Liver (tissue), 10 donors: Measurements from ENCODE around the gene IL1RN. TPM values are rescaled to one million over a fixed set of nuclear protein-coding genes. Genes with fewer than 3 reads are reported as not detected.

ENCODE experiments used
- DNase-seq: peaks from one replicate; pipeline ENCODE4 v3.0.0-alpha.2; 2017; ENCODE audit warnings: low spot score
- H3K27ac ChIP-seq, 2 donors: one replicate each; pipeline ENCODE4 v1.7.0; 2013; ENCODE audit warnings: inconsistent platforms in 2 of 2, low read length in 2 of 2, control low read depth in 1 of 2, low read depth in 1 of 2, mild to moderate bottlenecking in 1 of 2
- H3K27me3 ChIP-seq, 4 donors: one replicate each; pipeline versions ENCODE4 v1.6.1 to v1.7.0; 2013; ENCODE audit warnings: low read length in 3 of 4, inconsistent platforms in 1 of 4, mild to moderate bottlenecking in 1 of 4, moderate library complexity in 1 of 4; ENCODE audit not compliant: control insufficient read depth in 4 of 4, insufficient read depth in 4 of 4
- H3K36me3 ChIP-seq, 4 donors: one replicate each; pipeline versions ENCODE4 v1.6.1 to v1.7.0; 2013; ENCODE audit warnings: low read length in 3 of 4, mild to moderate bottlenecking in 3 of 4, low read depth in 1 of 4, moderate library complexity in 1 of 4; ENCODE audit not compliant: control insufficient read depth in 4 of 4, insufficient read depth in 3 of 4
- H3K4me1 ChIP-seq, 4 donors: one replicate each; pipeline versions ENCODE4 v1.6.1 to v1.7.0; 2013; ENCODE audit warnings: low read length in 3 of 4, mild to moderate bottlenecking in 3 of 4, moderate library complexity in 1 of 4; ENCODE audit not compliant: control insufficient read depth in 4 of 4, insufficient read depth in 4 of 4
- H3K4me3 ChIP-seq, 3 donors: one replicate each; pipeline versions ENCODE4 v1.6.1 to v1.7.0; 2013; ENCODE audit warnings: low read length in 3 of 3, control low read depth in 1 of 3, low read depth in 1 of 3, mild to moderate bottlenecking in 1 of 3
- H3K9ac ChIP-seq, 2 donors: one replicate each; pipeline ENCODE4 v1.7.0; 2013; ENCODE audit warnings: low read length in 2 of 2, mild to moderate bottlenecking in 2 of 2, moderate library complexity in 2 of 2, control low read depth in 1 of 2, low read depth in 1 of 2
- H3K9me3 ChIP-seq, 4 donors: one replicate each; pipeline versions ENCODE4 v1.6.1 to v1.7.0; 2013; ENCODE audit warnings: low read length in 3 of 4; ENCODE audit not compliant: control insufficient read depth in 4 of 4
- HNF4G ChIP-seq: IDR thresholded peaks from 2 replicates; pipeline ENCODE4 v1.6.1; 2016; ENCODE audit warnings: antibody characterized with exemption
- JUND ChIP-seq, 2 donors: IDR thresholded peaks; 2 replicates each; pipeline ENCODE4 v1.6.1; 2016; ENCODE audit warnings: antibody characterized with exemption in 2 of 2
- RAD21 ChIP-seq, 2 donors: IDR thresholded peaks; 2 replicates each; pipeline ENCODE4 v1.6.1; 2016; ENCODE audit warnings: antibody characterized with exemption in 2 of 2, mild to moderate bottlenecking in 2 of 2
- RXRA ChIP-seq, 2 donors: IDR thresholded peaks; 2 replicates each; pipeline ENCODE4 v1.6.1; 2017 to 2018; ENCODE audit warnings: antibody characterized with exemption in 2 of 2, mild to moderate bottlenecking in 1 of 2
- SP1 ChIP-seq: IDR thresholded peaks from 2 replicates; pipeline ENCODE4 v1.6.1; 2018; ENCODE audit warnings: antibody characterized with exemption, mild to moderate bottlenecking
- WGBS: extraction: QIAGEN DNeasy Blood & Tissue Kit; methylation state at CpG from one replicate; pipeline ENCODE4 v1.1.7; 2013; 5-methylcytosine and 5-hydroxymethylcytosine counted together
- polyA plus RNA-seq, 2 donors: library from polyadenylated mRNA; stranded (reverse) in 1 of 2; unstranded in 1 of 2; fragments of 200-250 nt in 1 of 2; fragments of >200 nt in 1 of 2; fragmentation: Nextera tagmentation in 1 of 2; extraction: Ambion mirVana in 1 of 2; gene quantifications; one replicate each; pipeline versions ENCODE4 v1.2.1 to v1.2.3, GENCODE V29; 2013 to 2015
- small RNA-seq: library from RNA; depleted of rRNA; stranded (forward); fragments of <200 nt; gene quantifications from one replicate; pipeline ENCODE3, GENCODE V24; 2014
- total RNA-seq, 2 donors: library from RNA; depleted of rRNA; stranded (reverse); fragments of >200 nt; gene quantifications; one replicate each; pipeline ENCODE4 v1.2.3, GENCODE V29; 2014
- TF ChIP-seq, protein P1 (sequence below): fragments of 150-350 bp; IDR thresholded peaks from 2 replicates; pipeline ENCODE4 v1.5.1; 2017; ENCODE audit warnings: improper control_type of control experiment, low read depth, low read length; ENCODE audit not compliant: missing input control
- TF ChIP-seq, protein P2 (sequence below): IDR thresholded peaks from 2 replicates; pipeline ENCODE4 v1.6.1; 2016; ENCODE audit warnings: antibody characterized with exemption
- donor health status: healthy.
- donor health status: healthy.
- donor health status: healthy.
- donor health status: healthy.
- donor health status: healthy.

IL1RN gene
- total and polyA plus RNA-seq, 4 donors: 3.9 to 121 (median 25.8) TPM

DNA sequence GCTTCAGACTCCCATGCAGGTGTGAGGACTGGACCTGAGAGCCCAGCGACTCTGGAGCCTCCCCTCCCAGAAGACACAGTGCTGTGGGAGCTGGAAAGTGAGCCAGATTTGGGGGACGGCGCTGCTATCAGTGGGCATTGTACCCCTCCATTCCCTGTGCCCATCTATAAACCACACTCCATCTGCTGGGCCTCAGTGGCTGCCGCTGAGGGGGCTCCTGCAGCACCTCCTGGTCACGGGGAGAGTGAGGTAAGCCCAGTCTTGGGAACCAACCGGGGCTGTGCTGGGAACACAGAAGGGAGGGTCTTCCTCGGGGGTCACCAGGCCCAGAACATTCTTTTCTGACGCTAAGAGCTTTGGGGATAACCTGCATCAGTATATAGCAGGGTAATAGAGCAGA lies 55.9 kb downstream of the IL1RN start:
- no peak for TF ChIP-seq RXRA (IDR thresholded peaks at IDR 0.05)
- no peak for TF ChIP-seq RAD21 (IDR thresholded peaks at IDR 0.05)
- no peak for TF ChIP-seq JUND (IDR thresholded peaks at IDR 0.05)
- TF ChIP-seq, protein P1, sequence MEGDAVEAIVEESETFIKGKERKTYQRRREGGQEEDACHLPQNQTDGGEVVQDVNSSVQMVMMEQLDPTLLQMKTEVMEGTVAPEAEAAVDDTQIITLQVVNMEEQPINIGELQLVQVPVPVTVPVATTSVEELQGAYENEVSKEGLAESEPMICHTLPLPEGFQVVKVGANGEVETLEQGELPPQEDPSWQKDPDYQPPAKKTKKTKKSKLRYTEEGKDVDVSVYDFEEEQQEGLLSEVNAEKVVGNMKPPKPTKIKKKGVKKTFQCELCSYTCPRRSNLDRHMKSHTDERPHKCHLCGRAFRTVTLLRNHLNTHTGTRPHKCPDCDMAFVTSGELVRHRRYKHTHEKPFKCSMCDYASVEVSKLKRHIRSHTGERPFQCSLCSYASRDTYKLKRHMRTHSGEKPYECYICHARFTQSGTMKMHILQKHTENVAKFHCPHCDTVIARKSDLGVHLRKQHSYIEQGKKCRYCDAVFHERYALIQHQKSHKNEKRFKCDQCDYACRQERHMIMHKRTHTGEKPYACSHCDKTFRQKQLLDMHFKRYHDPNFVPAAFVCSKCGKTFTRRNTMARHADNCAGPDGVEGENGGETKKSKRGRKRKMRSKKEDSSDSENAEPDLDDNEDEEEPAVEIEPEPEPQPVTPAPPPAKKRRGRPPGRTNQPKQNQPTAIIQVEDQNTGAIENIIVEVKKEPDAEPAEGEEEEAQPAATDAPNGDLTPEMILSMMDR: no peak
- TF ChIP-seq, protein P2, sequence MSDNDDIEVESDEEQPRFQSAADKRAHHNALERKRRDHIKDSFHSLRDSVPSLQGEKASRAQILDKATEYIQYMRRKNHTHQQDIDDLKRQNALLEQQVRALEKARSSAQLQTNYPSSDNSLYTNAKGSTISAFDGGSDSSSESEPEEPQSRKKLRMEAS: no peak
- TF ChIP-seq SP1: no peak
- no peak for TF ChIP-seq HNF4G
- Histone ChIP-seq H3K27me3 (no peaks in the 10 kb centered on the region), H3K36me3 (no peaks in the 10 kb centered on the region), H3K4me3 (no peak overlapping the region), H3K9ac (no peak overlapping the region), H3K27ac (no peak overlapping the region), H3K9me3 (no peaks in the 10 kb centered on the region), H3K4me1 (peaks cover 17 to 56% (median 33%) of the 10 kb centered on the region in 4 donors)
- no peak for DNase-seq
- 97% methylated on average over 8 of the region's 8 CpGs for WGBS

Small RNAs within 50 kb of the gene (small RNA-seq; reads per million reads assigned to genes)
- 0.20 reads per million for gene RNU6-1180P

Other genes starting within 250 kb of the IL1RN start
- gene IL37, start 216.4 kb upstream of the IL1RN start, total RNA-seq: not detected
- gene IL37, start 216.4 kb upstream of the IL1RN start, polyA plus RNA-seq: not detected
- gene IL36G, start 149.6 kb upstream of the IL1RN start, total RNA-seq: not detected
- gene IL36G, start 149.6 kb upstream of the IL1RN start, polyA plus RNA-seq: not detected
- not detected for gene IL36A, start 122.1 kb upstream of the IL1RN start, total RNA-seq
- not detected for gene IL36A, start 122.1 kb upstream of the IL1RN start, polyA plus RNA-seq
- not detected for gene IL36B, start 74.7 kb upstream of the IL1RN start, total RNA-seq
- gene IL36B, start 74.7 kb upstream of the IL1RN start, polyA plus RNA-seq: not detected
- not detected for gene IL36RN, start 68.4 kb upstream of the IL1RN start, total RNA-seq
- not detected for gene IL36RN, start 68.4 kb upstream of the IL1RN start, polyA plus RNA-seq
- not detected for gene IL1F10, start 59.6 kb upstream of the IL1RN start, total RNA-seq
- not detected for gene IL1F10, start 59.6 kb upstream of the IL1RN start, polyA plus RNA-seq
- 10 to 100 TPM; 38.1 to 83.2 TPM for gene PSD4, start 46.4 kb downstream of the IL1RN start, total RNA-seq
- gene PSD4, start 46.4 kb downstream of the IL1RN start, polyA plus RNA-seq: 10 to 100 TPM; 16.4 to 30.8 TPM
- gene PAX8, start 151.3 kb downstream of the IL1RN start, total RNA-seq: under 1 TPM; 0.09 to 0.17 TPM
- gene PAX8, start 151.3 kb downstream of the IL1RN start, polyA plus RNA-seq: under 1 TPM; 0.50 to 0.85 TPM